ENCODE results near the gene ZMYND10. TPM values are rescaled to one million over a fixed set of nuclear protein-coding genes. Genes with fewer than 3 reads are reported as not detected.

Gene ZMYND10
- 0.83 and 0.95 TPM in 2 replicates for polyA plus RNA-seq (2012; rRNA removed)
- polyA plus RNA-seq (2012; cell fraction: cytosol; rRNA removed) = 0.33 and 0.73 TPM in 2 replicates
- 4.2 and 8.1 TPM in 2 replicates for polyA plus RNA-seq (2012; cell fraction: nucleus; rRNA removed)

DNA sequence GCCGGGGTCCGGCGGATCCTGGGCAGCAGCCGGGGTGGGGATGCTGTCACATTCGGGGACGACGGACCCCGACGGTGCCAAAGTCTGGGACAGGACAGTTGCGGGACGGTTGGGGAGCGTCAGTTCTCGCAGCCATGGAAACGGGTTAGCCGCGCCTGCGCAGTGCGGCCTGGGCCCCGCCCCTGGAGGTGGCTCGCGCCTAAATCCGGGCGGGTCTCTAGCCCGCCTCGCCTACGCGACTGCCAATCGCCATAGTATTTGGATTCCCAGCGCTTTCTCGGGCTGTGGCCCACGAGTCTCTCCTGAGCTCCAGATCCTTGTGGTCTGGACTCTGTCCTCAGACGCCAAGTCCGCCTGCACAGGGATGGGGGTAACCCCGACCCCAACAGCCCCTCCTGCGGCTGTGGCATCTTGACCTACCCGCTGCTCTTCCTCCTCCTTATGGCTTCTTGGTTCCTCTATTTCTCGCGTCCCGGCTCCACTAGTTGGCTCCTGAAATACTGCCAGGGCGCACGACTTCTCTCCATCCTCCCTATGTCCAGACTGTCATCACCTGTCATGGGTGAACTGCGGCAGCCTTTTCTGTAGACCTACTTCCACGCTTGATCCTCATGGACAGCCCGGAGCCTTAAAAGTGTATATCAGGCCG lies at the start of gene ZMYND10:
Gene ZMYND10, minus strand, starts transcription at position 147 of the 649 bp plus-strand sequence. CDS start 153 bp downstream, outside the sequence.
- H3F3A ChIP-seq (replicated peaks; ENCODE audit: insufficient read depth) = peaks cover 3% of the 10 kb centered on the region
- no peaks in the 10 kb centered on the region for H3K9me3 ChIP-seq
- no peak within 1 kb of the TSS for H3K9ac ChIP-seq
- POLR2A ChIA-PET = no interaction called here
- no peak within 1 kb of the TSS for H2AFZ ChIP-seq (ENCODE audit: low read depth)
- peaks cover 15% of the 10 kb centered on the region for H3K79me2 ChIP-seq (ENCODE audit: insufficient read depth)
- no peak within 1 kb of the TSS for H3K4me2 ChIP-seq
- no peak within 1 kb of the TSS for H3K27ac ChIP-seq (ENCODE audit: low read depth in 2 of 2, low read length in 1 of 2)
- H3K4me3 ChIP-seq (ENCODE audit: low read depth in 2 of 2, low read length in 1 of 2) = no peak within 1 kb of the TSS
- no peaks in the 10 kb centered on the region for H3K9me2 ChIP-seq
- CTCF ChIA-PET = interaction anchor here (1.0 to 6.0 kb wide), 12 partner anchors 11 to 268 kb away, joined by 3 to 45 read pairs (median 10); partner anchors contain the start of gene HYAL1
- WGBS (ENCODE audit: low lambda C conversion rate) = 85% methylated on average over 30 of the region's 45 CpGs
- H3K36me3 ChIP-seq (replicated peaks in 1 of 2; ENCODE audit: control insufficient read depth in 1 of 2, insufficient read depth in 2 of 2, low read length in 1 of 2) = peaks cover 0 to 17% of the 10 kb centered on the region in 2 experiments
- no peak for DNase-seq
- H3K27me3 ChIP-seq (ENCODE audit: insufficient read depth) = no peaks in the 10 kb centered on the region
- TF ChIP-seq POLR2AphosphoS5 (IDR thresholded peaks at IDR 0.05; ENCODE audit: low read depth, low read length) (no peak), NRF1 (IDR thresholded peaks at IDR 0.05; ENCODE audit: low read depth, low read length) (no peak), SIN3A (IDR thresholded peaks at IDR 0.05; ENCODE audit: borderline replicate concordance, low read depth, low read length) (no peak)
- no peaks in the 10 kb centered on the region for H4K20me1 ChIP-seq (ENCODE audit: insufficient read depth)
- H3K4me1 ChIP-seq (ENCODE audit: control insufficient read depth in 1 of 2, insufficient read depth in 2 of 2, low read depth in 1 of 2, low read length in 1 of 2) = peaks cover 3 to 32% of the 10 kb centered on the region in 2 experiments; a peak in 1 of 4 replicates

GRCh38 chr3:50393061-50393460 lies 47.5 kb upstream of the ZMYND10 start:
- ChIA-PET POLR2A (interaction anchor here (1.0 kb wide), 1 partner anchor 12 kb away, joined by 3 read pairs; no protein-coding TSS in a partner anchor), CTCF (interaction anchor here (0.9 to 11.5 kb wide), 9 partner anchors 13 to 150 kb away, joined by 3 to 128 read pairs (median 15); no protein-coding TSS in a partner anchor)
- WGBS (ENCODE audit: low lambda C conversion rate) = 51% methylated on average over 5 of the region's 5 CpGs
- Histone ChIP-seq H2AFZ (ENCODE audit: low read depth) (no peak overlapping the region), H3K4me1 (ENCODE audit: control insufficient read depth in 1 of 2, insufficient read depth in 2 of 2, low read depth in 1 of 2, low read length in 1 of 2) (peaks cover 0 to 95% of the 10 kb centered on the region in 2 experiments; a peak in 2 of 4 replicates), H3F3A (replicated peaks; ENCODE audit: insufficient read depth) (no peaks in the 10 kb centered on the region), H3K9me2 (no peaks in the 10 kb centered on the region), H4K20me1 (ENCODE audit: insufficient read depth) (no peaks in the 10 kb centered on the region), H3K79me2 (ENCODE audit: insufficient read depth) (no peaks in the 10 kb centered on the region), H3K9ac (no peak overlapping the region), H3K27ac (ENCODE audit: low read depth in 2 of 2, low read length in 1 of 2) (peak overlapping the region in 1 of 2 experiments; percentile 100; a peak in 2 of 4 replicates), H3K9me3 (no peaks in the 10 kb centered on the region), H3K4me2 (no peak overlapping the region), H3K27me3 (ENCODE audit: insufficient read depth) (no peaks in the 10 kb centered on the region), H3K4me3 (ENCODE audit: low read depth in 2 of 2, low read length in 1 of 2) (no peak overlapping the region), H3K36me3 (replicated peaks in 1 of 2; ENCODE audit: control insufficient read depth in 1 of 2, insufficient read depth in 2 of 2, low read length in 1 of 2) (no peaks in the 10 kb centered on the region)
- no peak for DNase-seq
- TF ChIP-seq POLR2AphosphoS5 (IDR thresholded peaks at IDR 0.05; ENCODE audit: low read depth, low read length) (no peak), FOXJ3 (CRISPR knock-in tag; IDR thresholded peaks at IDR 0.05) (no peak), JUND (IDR thresholded peaks at IDR 0.05) (no peak), MEF2A (IDR thresholded peaks at IDR 0.05; ENCODE audit: borderline replicate concordance, low read depth) (no peak), NRF1 (IDR thresholded peaks at IDR 0.05; ENCODE audit: low read depth, low read length) (no peak), RCOR1 (IDR thresholded peaks at IDR 0.05; ENCODE audit: low read length) (no peak), RXRA (IDR thresholded peaks at IDR 0.05; ENCODE audit: borderline replicate concordance, low read depth) (no peak), CHD2 (IDR thresholded peaks at IDR 0.05; ENCODE audit: low read length, partially characterized antibody) (no peak), GABPA (IDR thresholded peaks at IDR 0.05; ENCODE audit: low read depth) (no peak), TAF1 (IDR thresholded peaks at IDR 0.05; ENCODE audit: borderline replicate concordance, low read depth, low read length) (no peak), EP300 (IDR thresholded peaks at IDR 0.05; ENCODE audit: borderline replicate concordance in 1 of 2, low read depth in 1 of 2, low read length in 1 of 2) (no peak), FOSL2 (IDR thresholded peaks at IDR 0.05; ENCODE audit: borderline replicate concordance, low read depth) (no peak), SIN3A (IDR thresholded peaks at IDR 0.05; ENCODE audit: borderline replicate concordance, low read depth, low read length) (no peak), RFX5 (IDR thresholded peaks at IDR 0.05; ENCODE audit: low read length) (no peak), EZH2phosphoT487 (IDR thresholded peaks at IDR 0.05; ENCODE audit: borderline replicate concordance, low read depth) (no peak), CTCF (IDR thresholded peaks at IDR 0.05) (no peak), RAD21 (IDR thresholded peaks at IDR 0.05; ENCODE audit: low read length) (no peak), ELF1 (IDR thresholded peaks at IDR 0.05) (no peak)
- TF ChIP-seq, protein P1, sequence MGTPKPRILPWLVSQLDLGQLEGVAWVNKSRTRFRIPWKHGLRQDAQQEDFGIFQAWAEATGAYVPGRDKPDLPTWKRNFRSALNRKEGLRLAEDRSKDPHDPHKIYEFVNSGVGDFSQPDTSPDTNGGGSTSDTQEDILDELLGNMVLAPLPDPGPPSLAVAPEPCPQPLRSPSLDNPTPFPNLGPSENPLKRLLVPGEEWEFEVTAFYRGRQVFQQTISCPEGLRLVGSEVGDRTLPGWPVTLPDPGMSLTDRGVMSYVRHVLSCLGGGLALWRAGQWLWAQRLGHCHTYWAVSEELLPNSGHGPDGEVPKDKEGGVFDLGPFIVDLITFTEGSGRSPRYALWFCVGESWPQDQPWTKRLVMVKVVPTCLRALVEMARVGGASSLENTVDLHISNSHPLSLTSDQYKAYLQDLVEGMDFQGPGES (IDR thresholded peaks at IDR 0.05; ENCODE audit: low read depth, low read length) = no peak
- TF ChIP-seq, protein P2, sequence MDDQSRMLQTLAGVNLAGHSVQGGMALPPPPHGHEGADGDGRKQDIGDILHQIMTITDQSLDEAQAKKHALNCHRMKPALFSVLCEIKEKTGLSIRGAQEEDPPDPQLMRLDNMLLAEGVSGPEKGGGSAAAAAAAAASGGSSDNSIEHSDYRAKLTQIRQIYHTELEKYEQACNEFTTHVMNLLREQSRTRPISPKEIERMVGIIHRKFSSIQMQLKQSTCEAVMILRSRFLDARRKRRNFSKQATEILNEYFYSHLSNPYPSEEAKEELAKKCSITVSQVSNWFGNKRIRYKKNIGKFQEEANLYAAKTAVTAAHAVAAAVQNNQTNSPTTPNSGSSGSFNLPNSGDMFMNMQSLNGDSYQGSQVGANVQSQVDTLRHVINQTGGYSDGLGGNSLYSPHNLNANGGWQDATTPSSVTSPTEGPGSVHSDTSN (IDR thresholded peaks at IDR 0.05) = no peak

Measured in SK-N-SH (cell line).